NCI-H1092 treated with DMSO at 0.1 percent for 48 hours (cell line): ENCODE measurements around the gene FRMD8.
A peak's percentile ranks its signal among the peaks of the same experiment; 100 is the strongest.

Experiments used
- DNase-seq: peaks from one replicate; lab custom pipeline; 2025; lab: John Stamatoyannopoulos, UW

The FRMD8 gene

GRCh38 chr11:65375012-65375411 is 11.4 kb upstream of the FRMD8 start:
- DNase-seq: no peak

- no peak for DNase-seq
Measured at GRCh38 chr11:65376138-65376713, 10.2 kb upstream of the FRMD8 start.

GRCh38 chr11:65377036-65377435 is 9.4 kb upstream of the FRMD8 start:
- no peak for DNase-seq

GRCh38 chr11:65377777-65378176 is 8.7 kb upstream of the FRMD8 start:
- DNase-seq: no peak

GRCh38 chr11:65378208-65378927 is 8.1 kb upstream of the FRMD8 start:
- DNase-seq: no peak

GRCh38 chr11:65378928-65379638 is 7.4 kb upstream of the FRMD8 start:
- DNase-seq: no peak

GRCh38 chr11:65379698-65380459 is 6.6 kb upstream of the FRMD8 start:
- DNase-seq: no peak

- no peak for DNase-seq
Measured at GRCh38 chr11:65380460-65381119, 5.8 kb upstream of the FRMD8 start.

GRCh38 chr11:65381716-65382032 is 4.8 kb upstream of the FRMD8 start:
- no peak for DNase-seq

- peak; percentile 93 for DNase-seq
Measured at GRCh38 chr11:65382033-65382803, 4.2 kb upstream of the FRMD8 start, which contains the start of gene SLC25A45. Gene SLC25A45 (minus strand): TSS chr11:65382646. CDS start chr11:65381951, 695 bp downstream.

- DNase-seq: no peak
Measured at GRCh38 chr11:65382804-65383368, 3.6 kb upstream of the FRMD8 start.

- no peak for DNase-seq
Measured at GRCh38 chr11:65383778-65384177, 2.7 kb upstream of the FRMD8 start.

GRCh38 chr11:65384301-65384889 is 2.0 kb upstream of the FRMD8 start:
- no peak for DNase-seq

GRCh38 chr11:65388731-65389130 is 2.3 kb downstream of the FRMD8 start:
- DNase-seq: no peak

- no peak for DNase-seq
Measured at GRCh38 chr11:65389294-65389980, 3.0 kb downstream of the FRMD8 start.

- no peak for DNase-seq
Measured at GRCh38 chr11:65390099-65390941, 3.9 kb downstream of the FRMD8 start.

GRCh38 chr11:65390996-65391395 is 4.6 kb downstream of the FRMD8 start:
- DNase-seq: no peak

GRCh38 chr11:65392186-65392829 is 5.9 kb downstream of the FRMD8 start:
- no peak for DNase-seq
